GM21786 (cell line): ENCODE results near the gene ARF1.
A peak's percentile ranks its signal among the peaks of the same experiment; 100 is the strongest.

Experiments used
- ATAC-seq: cut with Tn5 transposase; IDR thresholded peaks from one replicate; pipeline ENCODE4 v1.9.1; 2021; ENCODE audit not compliant: unreplicated experiment

ARF1 gene

DNA sequence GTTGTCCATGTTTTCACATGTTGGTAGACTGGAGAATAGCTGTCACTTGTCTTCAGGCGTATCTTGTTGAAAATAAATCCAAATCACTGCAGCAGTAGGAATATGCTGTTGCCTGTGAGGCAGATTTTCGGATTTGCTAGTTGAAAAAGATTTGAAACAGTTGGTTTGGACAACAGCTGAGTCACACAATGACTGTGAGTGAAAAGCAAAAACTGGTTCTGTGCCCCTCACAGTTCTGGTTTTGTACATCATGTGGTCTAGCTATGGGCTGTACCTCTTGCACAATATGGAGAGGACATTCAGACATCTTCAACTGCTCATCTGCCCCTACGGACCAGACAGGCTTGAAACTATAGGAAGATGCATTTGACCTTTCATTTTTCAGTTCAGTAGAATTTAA is 1.8 kb downstream of the ARF1 start:
- no peak for ATAC-seq

DNA sequence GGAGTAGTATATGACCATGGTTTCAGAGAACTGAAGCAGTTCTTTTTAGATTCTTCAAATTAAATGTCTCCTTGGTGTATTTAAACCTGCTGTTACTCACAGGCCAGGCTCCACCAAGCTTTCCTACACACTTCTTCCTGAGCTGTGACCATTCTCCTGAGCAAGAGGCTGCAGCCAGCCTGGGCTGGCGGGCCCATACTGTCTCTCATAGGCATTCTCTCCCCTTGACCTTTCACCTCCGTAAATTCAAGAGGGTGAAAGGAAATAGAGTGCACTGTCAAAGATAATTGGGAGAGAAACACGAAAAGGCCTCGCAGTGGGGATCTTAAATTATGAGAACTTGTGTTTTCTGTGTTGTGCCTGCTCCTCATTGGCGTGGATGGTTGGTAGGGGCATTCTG is 2.3 kb downstream of the ARF1 start:
- no peak for ATAC-seq

DNA sequence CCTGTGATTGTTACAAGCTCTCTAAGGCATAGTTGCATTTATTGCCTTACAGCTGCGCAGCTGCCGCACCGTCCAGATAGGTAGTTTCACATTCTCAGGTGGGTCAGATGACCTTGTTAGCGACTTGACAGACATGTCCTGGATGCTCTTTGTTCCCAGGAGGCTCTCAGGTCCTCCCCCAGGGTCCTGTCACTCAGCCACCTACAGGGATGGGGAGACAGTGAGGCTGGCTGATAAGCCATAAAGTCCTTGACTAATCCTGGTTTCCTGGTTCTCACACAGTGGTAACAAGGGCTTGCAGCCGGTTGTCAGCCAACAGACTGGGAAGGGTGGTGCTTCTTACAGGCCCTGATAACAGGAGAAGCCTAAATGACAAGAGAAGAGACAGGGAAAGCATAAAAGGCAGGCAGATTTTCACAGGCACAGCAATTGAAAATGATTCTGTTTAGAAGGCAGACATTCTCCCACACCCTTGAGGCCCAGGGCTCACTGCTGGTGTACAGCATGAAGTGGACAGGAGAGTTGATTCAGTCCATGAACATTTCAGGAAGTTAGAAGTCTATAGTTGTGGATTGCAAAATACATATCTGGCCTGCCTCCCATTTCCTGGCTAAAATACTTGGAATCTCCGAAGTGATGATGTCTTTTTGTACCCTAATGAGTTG is 2.9 kb downstream of the ARF1 start:
- no peak for ATAC-seq

DNA sequence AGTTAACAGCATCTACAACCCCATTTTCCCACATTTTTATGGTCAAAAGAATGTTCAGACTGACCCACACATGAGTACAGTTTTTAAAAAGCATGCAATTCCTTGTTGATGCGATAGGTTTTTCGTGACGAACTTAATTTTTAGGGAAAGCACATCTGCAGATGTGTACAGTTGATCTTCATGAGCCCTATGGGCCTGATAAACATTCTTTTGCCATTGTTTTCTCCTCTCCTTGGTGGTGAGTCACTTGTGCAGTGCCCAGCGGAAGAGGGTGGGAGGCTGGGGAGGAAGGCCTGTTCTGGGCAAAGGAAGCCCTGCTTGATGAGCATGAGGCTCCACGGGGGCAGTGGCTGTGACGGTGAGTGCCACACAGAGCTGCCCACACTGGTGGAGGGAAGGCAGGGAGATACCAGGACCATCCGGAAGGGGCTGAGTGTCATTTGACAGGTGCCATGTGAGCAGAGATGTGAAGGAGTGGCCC is 5.3 kb downstream of the ARF1 start:
- no peak for ATAC-seq

DNA sequence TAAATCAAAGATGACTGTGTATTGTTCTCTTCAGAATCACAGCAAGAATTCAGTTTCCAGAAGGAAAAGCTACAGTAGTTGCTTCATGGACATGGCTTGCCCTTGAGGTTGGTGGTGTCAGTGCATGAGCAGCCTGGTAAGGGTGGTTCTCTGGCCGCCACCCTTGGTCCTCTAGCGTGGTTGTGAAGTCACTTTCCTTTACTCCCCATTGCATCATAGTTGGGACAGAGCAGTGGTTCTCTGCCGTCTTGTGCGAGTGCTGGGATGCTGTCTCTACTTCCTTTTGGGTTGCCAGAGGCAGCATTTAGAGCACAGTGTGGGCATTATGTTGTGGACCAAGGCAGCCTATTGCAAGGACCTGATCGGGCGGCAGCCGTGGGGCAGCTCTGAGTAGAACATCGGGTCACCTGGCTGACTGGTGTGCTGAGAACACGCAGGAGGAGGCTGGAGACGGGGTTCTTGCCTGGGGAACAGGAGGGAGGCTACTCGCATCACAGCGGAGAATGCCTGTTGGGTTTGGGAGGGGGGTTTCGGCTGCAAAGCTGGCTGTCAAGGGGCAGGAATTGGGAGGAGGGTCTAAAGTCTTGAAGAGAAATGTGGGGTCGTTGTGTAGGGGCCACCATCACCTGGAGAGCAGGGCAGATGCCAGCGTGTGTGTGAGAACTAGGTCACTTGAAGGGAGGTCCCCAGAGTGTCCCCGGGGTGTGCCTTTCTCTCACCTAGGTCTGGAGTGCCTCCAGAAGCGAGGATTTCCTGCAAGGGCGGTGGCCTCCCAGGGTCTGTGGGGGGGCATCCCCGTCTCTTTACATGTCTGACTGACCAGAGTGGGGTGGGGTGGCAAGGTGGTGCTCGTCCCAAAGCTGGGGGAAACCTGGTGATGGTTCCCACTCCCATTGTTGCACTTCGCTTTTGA is 6.3 kb downstream of the ARF1 start:
- no peak for ATAC-seq

DNA sequence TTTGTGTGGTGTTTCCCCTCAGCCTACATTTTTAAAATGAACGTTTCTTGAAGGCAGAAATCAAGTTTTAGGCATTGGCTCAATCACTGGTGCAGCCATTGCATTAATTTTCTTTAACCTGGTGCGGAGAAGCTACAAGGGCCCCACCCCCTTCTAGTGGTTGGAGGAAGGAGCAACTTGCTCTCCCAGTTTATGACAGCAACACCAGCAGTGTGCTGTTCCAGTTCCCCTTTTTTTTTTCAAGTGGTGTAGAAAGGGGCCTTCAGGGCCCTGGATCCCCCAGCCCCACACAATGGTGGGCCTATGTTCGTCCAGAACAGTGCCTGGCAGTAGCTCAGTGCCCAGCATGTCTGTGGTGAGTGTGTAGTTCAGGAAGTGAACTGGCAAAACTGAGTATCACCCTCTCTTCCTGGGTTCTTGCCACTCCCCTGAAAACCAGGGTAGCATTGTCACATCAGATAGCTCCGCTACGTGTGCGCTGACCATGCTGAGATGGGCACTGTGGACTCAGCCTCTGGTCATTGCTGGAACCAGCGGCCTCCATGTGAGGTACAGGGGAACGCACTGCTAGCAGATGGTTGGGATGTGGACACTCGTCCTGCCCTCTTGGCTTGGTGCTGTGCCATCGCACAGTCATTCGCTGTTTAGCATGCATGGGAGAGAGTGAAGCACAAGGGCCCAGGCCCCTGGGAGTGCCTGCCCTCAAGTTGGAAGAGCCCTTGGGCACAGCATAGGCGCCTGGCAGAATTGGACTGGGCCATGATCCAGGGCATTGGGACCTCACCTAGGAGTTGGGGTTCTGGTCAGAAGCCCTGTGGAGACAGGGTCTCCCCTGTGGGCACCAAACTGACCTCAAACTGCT is 7.2 kb downstream of the ARF1 start:
- ATAC-seq, result peak; percentile 40

DNA sequence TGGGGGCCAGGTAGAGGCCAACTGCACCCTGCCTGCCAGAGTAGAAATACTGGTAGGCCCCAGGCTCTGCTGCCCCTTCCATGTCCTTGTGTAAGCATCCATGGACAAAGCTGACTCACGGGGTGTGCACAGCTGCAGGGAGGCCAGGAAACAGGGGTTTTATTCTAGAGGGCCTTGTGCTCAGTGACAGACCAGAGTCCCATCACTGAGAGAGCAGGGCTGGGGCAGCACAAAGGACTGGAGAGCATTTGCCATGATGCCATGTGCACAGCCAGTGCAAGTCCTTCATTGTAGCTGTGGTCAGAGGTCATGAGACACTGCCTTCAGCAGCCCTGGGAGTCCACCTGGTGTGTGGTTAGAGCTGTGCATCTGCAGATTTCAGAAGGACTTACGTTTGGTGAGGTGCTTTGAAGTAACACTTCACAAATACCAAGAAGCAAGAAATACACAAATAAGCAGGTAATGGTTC is 8.1 kb downstream of the ARF1 start:
- no peak for ATAC-seq

DNA sequence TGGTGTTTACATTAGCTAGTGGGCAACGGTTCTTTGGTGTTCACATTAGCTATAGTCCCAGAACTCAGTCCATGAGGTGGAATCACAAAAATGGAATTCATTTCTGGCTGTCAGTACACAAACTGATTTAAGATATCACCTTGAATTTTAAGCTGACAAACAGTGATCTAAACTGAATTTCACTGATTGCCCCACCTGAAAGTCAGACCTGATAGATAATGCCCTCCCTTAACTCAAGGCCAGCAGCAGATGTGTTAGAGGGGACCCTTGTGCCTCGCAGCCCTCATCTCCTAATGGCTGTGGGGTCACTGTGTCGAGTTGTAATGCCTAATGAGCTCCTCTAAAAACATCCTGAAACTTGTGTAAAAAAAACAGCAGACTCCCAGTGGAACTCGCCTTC is 8.6 kb downstream of the ARF1 start:
- no peak for ATAC-seq

DNA sequence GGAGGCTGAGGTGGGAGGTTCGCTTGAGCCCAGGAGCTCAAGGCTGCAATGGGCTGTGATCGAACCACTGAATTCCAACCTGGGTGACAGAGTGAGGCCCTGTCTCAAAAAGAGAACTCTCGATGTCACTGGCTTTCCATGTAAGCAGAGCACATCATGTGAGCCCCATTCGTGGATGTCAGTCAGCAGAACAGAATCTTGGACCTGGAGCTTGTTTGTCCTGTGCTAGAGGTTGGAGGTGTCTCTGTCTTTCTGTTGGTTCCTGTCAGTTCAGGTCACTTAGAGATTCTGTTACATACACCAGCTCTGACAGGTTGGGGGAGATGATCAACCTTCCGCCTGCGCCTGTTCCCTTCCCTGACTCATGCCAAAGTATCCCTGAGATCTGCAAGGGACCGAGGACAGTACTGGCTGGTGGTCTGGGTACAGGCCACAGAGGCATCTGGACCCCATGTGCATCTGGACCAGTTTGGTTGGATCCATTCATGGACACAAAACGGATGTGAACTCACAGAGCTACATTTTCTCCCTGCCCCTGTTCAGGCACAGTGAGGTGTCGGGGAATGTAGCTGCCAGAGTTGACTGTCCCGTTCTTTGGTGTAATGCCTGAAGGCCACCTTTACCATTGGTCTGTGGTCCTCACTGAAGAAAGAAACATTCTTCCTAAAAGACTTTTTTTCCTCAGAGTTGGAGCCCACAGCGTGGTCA is 10.0 kb downstream of the ARF1 start:
- no peak for ATAC-seq

DNA sequence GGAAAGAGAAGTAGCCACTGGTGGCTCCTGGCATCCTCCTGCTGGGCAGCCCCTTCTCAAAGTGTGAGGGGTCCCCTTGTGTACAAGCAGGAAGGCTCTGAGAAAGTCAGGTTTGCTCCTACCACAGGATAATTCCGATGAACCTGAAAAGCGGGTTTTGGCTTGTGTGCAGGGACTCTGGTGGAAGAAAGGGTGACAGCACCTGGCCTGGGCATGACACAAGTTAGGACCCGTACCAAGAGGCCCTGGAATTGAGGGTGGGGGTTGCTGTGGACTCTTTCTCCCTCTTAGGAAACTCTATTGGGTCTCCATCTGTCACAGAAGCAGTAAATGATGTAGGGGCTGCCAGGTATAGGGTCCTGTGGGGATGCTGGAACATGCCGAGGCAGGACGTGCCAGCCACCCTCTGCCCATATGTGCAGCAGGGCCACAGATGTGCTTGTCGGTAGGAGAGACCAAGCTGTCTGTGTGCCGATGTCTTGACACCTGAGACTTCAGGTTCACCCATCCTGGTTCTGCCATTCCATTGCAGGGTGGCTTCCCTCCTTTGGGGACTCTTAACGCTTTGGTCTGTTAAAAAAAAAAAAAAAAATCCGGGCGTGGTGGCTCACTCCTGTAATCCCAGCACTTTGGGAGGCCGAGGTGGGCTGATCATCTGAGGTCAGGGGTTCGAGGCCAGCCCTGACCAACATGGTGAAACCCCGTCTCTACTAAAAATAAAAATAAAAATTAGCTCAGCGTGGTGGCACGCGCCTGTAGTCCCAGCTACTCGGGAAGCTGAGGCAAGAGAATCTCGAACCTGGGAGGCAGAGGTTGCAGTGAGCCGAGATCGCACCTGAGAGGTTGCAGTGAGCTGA is 10.8 kb downstream of the ARF1 start:
- no peak for ATAC-seq

DNA sequence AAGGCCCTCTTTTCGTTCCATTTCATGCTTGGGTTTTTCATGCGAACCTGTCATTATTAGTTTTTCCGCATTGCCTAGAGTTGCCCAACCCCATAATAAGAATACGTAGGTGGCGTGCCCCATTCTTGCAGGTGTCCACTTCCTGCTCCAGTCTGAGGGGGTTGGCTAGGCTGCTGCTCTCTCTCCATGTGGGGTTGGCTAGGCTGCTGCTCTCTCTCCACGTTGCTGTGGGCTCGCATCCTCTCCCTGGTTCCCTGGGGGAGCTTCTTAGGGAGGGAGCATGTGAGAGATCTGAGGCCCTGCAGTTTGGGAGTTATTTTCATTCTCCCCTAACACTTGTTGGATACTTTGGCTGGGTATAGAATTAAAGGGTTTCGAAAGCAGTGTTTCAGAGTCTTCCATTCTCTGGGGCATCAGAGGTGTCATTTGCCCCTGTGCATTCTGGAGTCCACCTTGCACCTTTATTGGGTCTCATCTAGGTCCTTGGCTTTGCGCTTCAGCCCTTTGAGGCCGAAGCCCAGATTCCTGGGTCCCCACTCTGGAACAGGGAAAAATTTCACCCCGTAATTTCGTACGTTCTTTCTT is 12.0 kb downstream of the ARF1 start:
- ATAC-seq, result no peak

DNA sequence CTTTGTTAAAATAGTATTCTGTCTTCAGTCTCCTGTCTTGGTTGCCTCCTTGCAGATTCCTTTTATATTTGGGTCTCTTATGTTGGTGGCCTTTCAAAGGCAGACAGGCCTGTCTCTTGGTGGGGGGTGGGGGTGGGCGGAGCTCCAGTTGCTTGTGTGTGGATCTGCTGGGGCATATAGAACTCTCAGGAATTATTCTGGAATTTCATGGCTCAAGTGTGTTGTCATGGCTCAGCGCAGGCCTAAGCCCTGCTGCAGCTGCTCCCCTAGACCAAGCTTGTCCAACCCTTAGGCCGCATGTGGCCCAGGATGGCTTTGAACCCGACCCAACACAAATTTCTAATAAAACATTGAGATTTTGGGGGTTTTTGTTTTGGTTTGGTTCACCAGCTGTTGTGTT is 12.7 kb downstream of the ARF1 start:
- no peak for ATAC-seq

DNA sequence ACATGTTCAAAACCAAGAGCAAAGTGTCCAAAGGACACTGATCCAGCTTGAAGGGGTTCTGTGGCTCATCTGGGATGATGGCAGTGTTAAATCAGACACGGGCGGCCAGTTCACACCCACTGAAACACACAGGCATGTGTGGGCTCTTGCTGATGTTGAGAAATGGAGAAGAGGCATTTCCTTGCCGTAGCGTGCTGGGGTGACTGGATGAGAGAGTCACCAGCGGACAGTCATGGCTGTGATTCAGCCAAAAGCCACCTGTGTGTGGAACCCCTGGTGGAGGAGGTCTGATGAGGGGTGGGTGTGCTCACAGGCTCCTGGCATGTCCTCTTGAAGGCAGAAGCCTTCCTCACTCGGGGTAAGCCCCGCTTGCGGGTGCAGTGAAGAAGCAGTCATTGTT is 13.4 kb downstream of the ARF1 start:
- no peak for ATAC-seq

DNA sequence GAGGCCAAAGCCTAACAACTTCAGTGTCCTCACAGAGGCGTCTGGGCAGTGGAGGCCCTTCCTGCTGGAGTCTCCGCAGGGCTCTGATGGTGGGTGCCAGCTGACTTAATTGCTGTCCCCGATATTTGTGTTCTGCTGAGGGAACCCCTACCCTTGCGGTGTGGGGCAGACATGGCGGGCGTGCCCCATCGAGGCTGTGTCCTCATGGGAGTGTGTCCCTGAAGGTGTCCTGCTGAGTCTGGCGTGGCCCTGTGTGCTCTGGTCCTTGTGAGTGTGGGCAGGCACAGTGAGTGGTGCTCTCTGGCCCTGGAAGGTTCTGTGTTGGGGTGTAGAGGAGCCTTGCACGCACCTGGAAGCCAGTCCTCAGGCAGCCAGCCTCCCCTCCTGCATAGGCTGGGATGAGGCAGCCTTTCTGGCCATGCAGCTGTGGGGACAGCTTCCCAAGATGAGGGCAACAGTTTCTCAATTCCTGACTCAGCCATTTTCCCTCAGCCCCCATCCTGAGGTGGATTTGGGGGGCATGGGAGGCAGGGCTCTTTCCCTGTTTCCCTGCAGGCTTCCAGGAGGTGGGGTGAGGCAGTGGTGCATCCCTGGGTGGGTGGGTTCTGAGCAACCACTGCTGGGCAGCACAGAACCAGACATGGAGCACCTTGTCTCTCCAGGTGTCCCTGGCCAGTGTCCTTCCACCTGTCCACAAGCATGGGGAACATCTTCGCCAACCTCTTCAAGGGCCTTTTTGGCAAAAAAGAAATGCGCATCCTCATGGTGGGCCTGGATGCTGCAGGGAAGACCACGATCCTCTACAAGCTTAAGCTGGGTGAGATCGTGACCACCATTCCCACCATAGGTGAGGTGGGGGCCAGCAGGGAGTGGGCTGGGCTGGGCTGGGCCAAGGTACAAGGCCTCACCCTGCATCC is 14.2 kb downstream of the ARF1 start:
- no peak for ATAC-seq

DNA sequence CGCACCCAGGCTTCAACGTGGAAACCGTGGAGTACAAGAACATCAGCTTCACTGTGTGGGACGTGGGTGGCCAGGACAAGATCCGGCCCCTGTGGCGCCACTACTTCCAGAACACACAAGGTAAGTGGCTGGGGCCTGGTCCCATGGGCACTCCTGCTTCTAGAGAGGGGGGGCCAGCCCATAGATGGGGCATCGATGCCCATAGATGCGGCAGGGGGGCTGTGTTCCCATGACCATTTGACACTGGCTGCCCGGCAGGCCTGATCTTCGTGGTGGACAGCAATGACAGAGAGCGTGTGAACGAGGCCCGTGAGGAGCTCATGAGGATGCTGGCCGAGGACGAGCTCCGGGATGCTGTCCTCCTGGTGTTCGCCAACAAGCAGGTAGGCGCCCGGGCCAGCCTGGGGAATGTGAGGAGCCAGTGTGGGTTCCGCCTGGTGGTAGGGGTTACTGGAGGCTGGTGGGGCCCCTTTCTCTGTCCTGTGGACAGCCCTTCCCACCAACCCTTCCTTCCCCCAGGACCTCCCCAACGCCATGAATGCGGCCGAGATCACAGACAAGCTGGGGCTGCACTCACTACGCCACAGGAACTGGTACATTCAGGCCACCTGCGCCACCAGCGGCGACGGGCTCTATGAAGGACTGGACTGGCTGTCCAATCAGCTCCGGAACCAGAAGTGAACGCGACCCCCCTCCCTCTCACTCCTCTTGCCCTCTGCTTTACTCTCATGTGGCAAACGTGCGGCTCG is 15.0 kb downstream of the ARF1 start:
- ATAC-seq, result no peak

DNA sequence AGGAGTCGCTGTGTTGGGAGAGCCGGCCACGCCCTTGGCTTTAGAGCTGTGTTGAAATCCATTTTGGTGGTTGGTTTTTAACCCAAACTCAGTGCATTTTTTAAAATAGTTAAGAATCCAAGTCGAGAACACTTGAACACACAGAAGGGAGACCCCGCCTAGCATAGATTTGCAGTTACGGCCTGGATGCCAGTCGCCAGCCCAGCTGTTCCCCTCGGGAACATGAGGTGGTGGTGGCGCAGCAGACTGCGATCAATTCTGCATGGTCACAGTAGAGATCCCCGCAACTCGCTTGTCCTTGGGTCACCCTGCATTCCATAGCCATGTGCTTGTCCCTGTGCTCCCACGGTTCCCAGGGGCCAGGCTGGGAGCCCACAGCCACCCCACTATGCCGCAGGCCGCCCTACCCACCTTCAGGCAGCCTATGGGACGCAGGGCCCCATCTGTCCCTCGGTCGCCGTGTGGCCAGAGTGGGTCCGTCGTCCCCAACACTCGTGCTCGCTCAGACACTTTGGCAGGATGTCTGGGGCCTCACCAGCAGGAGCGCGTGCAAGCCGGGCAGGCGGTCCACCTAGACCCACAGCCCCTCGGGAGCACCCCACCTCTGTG is 15.9 kb downstream of the ARF1 start:
- no peak for ATAC-seq

DNA sequence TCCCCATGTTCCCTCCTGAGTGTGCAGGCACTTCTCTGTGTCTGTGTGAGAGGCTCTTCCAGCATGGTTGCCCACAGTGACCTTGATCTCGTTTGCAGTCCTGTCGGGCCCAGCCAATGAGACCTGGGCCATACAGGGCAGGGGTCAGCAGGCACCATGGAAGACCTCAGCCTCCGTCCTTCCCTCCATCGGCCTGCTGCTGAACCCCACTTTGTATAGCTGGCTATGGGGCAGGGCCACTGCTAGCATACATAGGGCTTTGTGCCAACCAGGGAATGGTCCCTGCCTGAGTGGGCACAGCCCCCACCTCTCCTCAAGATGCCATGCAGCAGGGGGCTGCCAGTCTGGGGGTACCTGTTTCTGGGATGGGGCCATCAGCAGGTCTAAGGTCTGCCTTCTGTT is 16.8 kb downstream of the ARF1 start:
- ATAC-seq, result no peak
